Breast epithelium (tissue), 4 donors: ENCODE results near the gene TMEM170B. TPM values are rescaled to one million over a fixed set of nuclear protein-coding genes. Genes with fewer than 3 reads are reported as not detected.

Experiments
- DNase-seq, 2 donors: peaks; one replicate each; pipeline ENCODE4 v3.0.0-alpha.2; 2019; ENCODE audit warnings: low spot score in 2 of 2
- H3K27ac ChIP-seq, 2 donors: fragments of 200-600 bp; sonication (generic) in 1 of 2; one replicate each; pipeline ENCODE4 v1.5.1; 2016 to 2019; ENCODE audit warnings: mild to moderate bottlenecking in 1 of 2
- H3K27me3 ChIP-seq, 2 donors: fragments of 200-600 bp; sonication (generic) in 1 of 2; one replicate each; pipeline versions ENCODE4 v1.5.1 to v1.6.0; 2017 to 2019; ENCODE audit warnings: control low read depth in 1 of 2, mild to moderate bottlenecking in 1 of 2
- H3K36me3 ChIP-seq: fragments of 200-600 bp; one replicate; pipeline ENCODE4 v1.5.1; 2019
- H3K4me1 ChIP-seq, 2 donors: fragments of 200-600 bp; sonication (generic); one replicate each; pipeline ENCODE4 v1.5.1; 2016 to 2019; ENCODE audit warnings: control low read depth in 1 of 2
- H3K4me3 ChIP-seq, 3 donors: fragments of 200-600 bp; sonication (generic); 1 replicate in 2 of 3; 2 replicates in 1 of 3; pipeline ENCODE4 v1.5.1; 2016 to 2019; ENCODE audit warnings: mild to moderate bottlenecking in 3 of 3, moderate library complexity in 2 of 3
- H3K9me3 ChIP-seq, 2 donors: fragments of 200-600 bp; sonication (generic) in 1 of 2; one replicate each; pipeline ENCODE4 v1.5.1; 2016 to 2019; ENCODE audit warnings: control low read depth in 1 of 2
- CTCF ChIP-seq, 3 donors: fragments of 450-650 bp; IDR thresholded peaks; one replicate each; pipeline ENCODE4 v1.5.1; 2016 to 2017; ENCODE audit warnings: antibody characterized with exemption in 3 of 3, mild to moderate bottlenecking in 3 of 3, moderate library complexity in 3 of 3
- POLR2A ChIP-seq: fragments of 450-650 bp; IDR thresholded peaks from one replicate; pipeline ENCODE4 v1.6.1; 2016; ENCODE audit warnings: antibody characterized with exemption, mild to moderate bottlenecking, moderate library complexity
- POLR2AphosphoS5 ChIP-seq, 3 donors: sonication (generic); formaldehyde crosslinking; IDR thresholded peaks; one replicate each; pipeline ENCODE4 v1.6.1; 2017; ENCODE audit warnings: antibody characterized with exemption in 3 of 3
- intact Hi-C: fragments of 100-400 bp; cut with DNase I; formaldehyde crosslinking; loops from one replicate; pipeline ENCODE4 v1.15.1; 2023; ENCODE audit warnings: low total_unique reads
- total RNA-seq, 3 donors: library from RNA; depleted of rRNA; stranded (reverse); fragments of >200 nt; gene quantifications; one replicate each; pipeline ENCODE4 v1.1.0, GENCODE V29; 2016

Gene TMEM170B
- total RNA-seq, 3 donors from 2014 or later: 4.9 to 15.2 (median 5.6) TPM

GRCh38 chr6:11622156-11622555, 84.6 kb downstream of the TMEM170B start:
- no peak for DNase-seq
- TF ChIP-seq POLR2AphosphoS5 (IDR thresholded peaks at IDR 0.05) (no peak), CTCF (IDR thresholded peaks at IDR 0.05) (no peak), POLR2A (no peak)
- Histone ChIP-seq H3K4me3 (no peak overlapping the region), H3K9me3 (no peaks in the 10 kb centered on the region), H3K27me3 (no peaks in the 10 kb centered on the region), H3K36me3 (no peaks in the 10 kb centered on the region), H3K4me1 (no peaks in the 10 kb centered on the region), H3K27ac (no peak overlapping the region)
- intact Hi-C loops: no loop called here

GRCh38 chr6:11623272-11623671, 85.7 kb downstream of the TMEM170B start:
- TF ChIP-seq POLR2AphosphoS5 (IDR thresholded peaks at IDR 0.05) (no peak), CTCF (IDR thresholded peaks at IDR 0.05) (no peak), POLR2A (no peak)
- no peak overlapping the region for H3K4me3 ChIP-seq
- no peaks in the 10 kb centered on the region for H3K36me3 ChIP-seq
- H3K27ac ChIP-seq: no peak overlapping the region
- no peaks in the 10 kb centered on the region for H3K9me3 ChIP-seq
- DNase-seq: no peak
- intact Hi-C loops: no loop called here
- H3K27me3 ChIP-seq: no peaks in the 10 kb centered on the region
- no peaks in the 10 kb centered on the region for H3K4me1 ChIP-seq

- TF ChIP-seq POLR2A (no peak), POLR2AphosphoS5 (IDR thresholded peaks at IDR 0.05) (no peak), CTCF (IDR thresholded peaks at IDR 0.05) (no peak)
- no peak for DNase-seq
- H3K36me3 ChIP-seq: no peaks in the 10 kb centered on the region
- H3K4me3 ChIP-seq: no peak overlapping the region
- no peak overlapping the region for H3K27ac ChIP-seq
- H3K9me3 ChIP-seq: no peaks in the 10 kb centered on the region
- H3K27me3 ChIP-seq: no peaks in the 10 kb centered on the region
- intact Hi-C loops: no loop called here
- H3K4me1 ChIP-seq: no peaks in the 10 kb centered on the region
Observed at GRCh38 chr6:11625302-11625701, 87.8 kb downstream of the TMEM170B start.

GRCh38 chr6:11626356-11626755, 88.8 kb downstream of the TMEM170B start:
- intact Hi-C loops: no loop called here
- H3K9me3 ChIP-seq: no peaks in the 10 kb centered on the region
- no peak for DNase-seq
- H3K36me3 ChIP-seq: no peaks in the 10 kb centered on the region
- H3K27me3 ChIP-seq: no peaks in the 10 kb centered on the region
- no peak overlapping the region for H3K27ac ChIP-seq
- no peak overlapping the region for H3K4me3 ChIP-seq
- no peaks in the 10 kb centered on the region for H3K4me1 ChIP-seq
- TF ChIP-seq CTCF (IDR thresholded peaks at IDR 0.05) (no peak), POLR2A (no peak), POLR2AphosphoS5 (IDR thresholded peaks at IDR 0.05) (no peak)

- no peaks in the 10 kb centered on the region for H3K9me3 ChIP-seq
- H3K4me1 ChIP-seq: no peaks in the 10 kb centered on the region
- no peak for TF ChIP-seq CTCF (IDR thresholded peaks at IDR 0.05)
- no peak for TF ChIP-seq POLR2A
- no peak for TF ChIP-seq POLR2AphosphoS5 (IDR thresholded peaks at IDR 0.05)
- H3K27me3 ChIP-seq: no peaks in the 10 kb centered on the region
- H3K36me3 ChIP-seq: no peaks in the 10 kb centered on the region
- no peak overlapping the region for H3K27ac ChIP-seq
- intact Hi-C loops: no loop called here
- DNase-seq: no peak
- no peak overlapping the region for H3K4me3 ChIP-seq
Observed at GRCh38 chr6:11628562-11628961, 91.0 kb downstream of the TMEM170B start.
